Measurements from ENCODE around the gene CCDC68. TPM values are rescaled to one million over a fixed set of nuclear protein-coding genes. Genes with fewer than 3 reads are reported as not detected.
A peak's percentile ranks its signal among the peaks of the same experiment; 100 is the strongest.

Gene CCDC68
- total and polyA plus RNA-seq, 2 of the 13 experiments (the other 11 are each of a cell fraction or from before 2014, with no cell fraction given) = 4.6 to 13.3 TPM

- TF ChIP-seq AHDC1 (CRISPR knock-in tag; IDR thresholded peaks at IDR 0.05; ENCODE audit: borderline replicate concordance) = peak; percentile 21; the same call in 1 of the 2 replicates
- peak in 1 of 2 experiments; percentile 91; a peak in 2 of 4 replicates for TF ChIP-seq ATF4 (CRISPR knock-in tag; IDR thresholded peaks at IDR 0.05)
These were observed 35.8 kb downstream of the CCDC68 start (continued) for GRCh38 chr18:54923339-54923956.

DNA sequence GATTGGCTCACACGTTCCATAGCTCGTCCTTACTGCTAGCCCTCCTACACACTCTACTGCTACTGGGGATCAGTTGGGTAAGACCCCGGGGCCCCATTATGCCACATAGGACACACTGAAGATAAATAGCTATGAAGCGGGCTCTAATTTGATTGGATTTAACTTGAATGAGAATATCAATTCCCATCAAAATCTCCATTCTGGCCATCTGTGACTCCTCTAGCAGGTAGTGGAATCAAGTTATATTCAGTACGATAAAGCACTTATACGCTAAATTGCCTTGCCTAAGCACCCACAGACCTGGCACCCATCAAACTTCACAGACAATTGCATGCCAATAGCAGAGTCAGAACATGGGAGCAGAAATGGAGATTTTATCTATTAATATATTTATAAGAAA, 39.8 kb downstream of the CCDC68 start:
- DNase-seq (ENCODE audit: low spot score) (no peak), FAIRE-seq (no peak), ATAC-seq (no peak)
- Histone ChIP-seq H3K4me2 (ENCODE audit: low read depth, low read length) (no peak overlapping the region), H2AFZ (ENCODE audit: low read length) (no peak overlapping the region), H3K79me2 (ENCODE audit: insufficient read depth, low read length) (no peaks in the 10 kb centered on the region), H4K20me1 (ENCODE audit: insufficient read depth, low read length) (no peaks in the 10 kb centered on the region), H3K9ac (ENCODE audit: insufficient read depth, low read depth, low read length) (no peak overlapping the region), H3K9me3 (ENCODE audit: low read length) (no peaks in the 10 kb centered on the region), H3K36me3 (replicated peaks in 1 of 2; ENCODE audit: control insufficient read depth in 1 of 2, insufficient read depth in 2 of 2, low read length in 2 of 2) (0 out of 5 replicates have a peak, but pooled peaks cover 0 to 2% of the 10 kb centered on the region in 2 experiments), H3K27me3 (ENCODE audit: control insufficient read depth in 1 of 2, insufficient read depth in 2 of 2, low read length in 2 of 2) (no peaks in the 10 kb centered on the region), H3K4me3 (replicated peaks in 1 of 3; ENCODE audit: insufficient read depth in 1 of 3, low read depth in 2 of 3, low read length in 3 of 3) (no peak overlapping the region), H3K4me1 (ENCODE audit: insufficient read depth, low read length) (peaks cover 16% of the 10 kb centered on the region), H3K27ac (ENCODE audit: extremely low read length, insufficient read depth, low read length) (no peak overlapping the region)
- intact Hi-C loops (cut with micrococcal nuclease; ENCODE audit: unreplicated experiment) (no loop called here), in situ Hi-C loops (cut with HindIII; ENCODE audit: extremely low pct_ligation_motif_present, low pct_unique_long_range_greater_than_20kb) (no loop called here)
- TF ChIP-seq HDAC1 (CRISPR knock-in tag; IDR thresholded peaks at IDR 0.05) = no peak
- no TSS peak for BruUV-seq (replicated peaks)
- CTCF ChIA-PET (ENCODE audit: low intra/inter-chr PET ratio, low total read pairs) = no interaction called here
- 94% methylated on average over 6 of the region's 6 CpGs for WGBS (ENCODE audit: low lambda C conversion rate)
- POLR2A ChIA-PET = no interaction called here

Measured in HepG2 (cell line).